SK-N-SH (cell line): ENCODE data around the gene SELPLG. TPM values are rescaled to one million over a fixed set of nuclear protein-coding genes. Genes with fewer than 3 reads are reported as not detected.

Source experiments
- CTCF ChIA-PET: fragments of 300-600, 350-600 bp; formaldehyde crosslinking; extraction: SDS; loops from one replicate; lab custom pipeline; 2021; lab: Yijun Ruan, JAX
- POLR2A ChIA-PET: fragments of 350-600 bp; sonication (Branson Sonifier 250); formaldehyde crosslinking; extraction: SDS; loops from one replicate; lab custom pipeline; 2020; ENCODE audit warnings: antibody characterized with exemption, inconsistent platforms; lab: Yijun Ruan, JAX
- DNase-seq: peaks from one replicate; pipeline ENCODE4 v3.0.0; 2012
- H2AFZ ChIP-seq: fragments of 200-600 bp; sonication (generic); 2 replicates; pipeline ENCODE4 v1.8.1; 2016; ENCODE audit warnings: antibody characterized with exemption, mild to moderate bottlenecking, low read depth
- H3F3A ChIP-seq: fragments of 200-600 bp; sonication (generic); replicated peaks from 2 replicates; pipeline ENCODE3; 2016; ENCODE audit warnings: antibody characterized with exemption, mild to moderate bottlenecking; ENCODE audit not compliant: insufficient read depth
- H3K27ac ChIP-seq, 2 experiments: fragments of 200-500 bp in 1 of 2; fragments of 200-600 bp in 1 of 2; sonication (Bioruptor generic) in 1 of 2; sonication (generic), shearing (Covaris generic) in 1 of 2; 2 replicates each; pipeline versions ENCODE4 v1.5.1 to v1.6.1; 2014 to 2016; ENCODE audit warnings: low read depth in 2 of 2, inconsistent platforms in 1 of 2, low read length in 1 of 2, mild to moderate bottlenecking in 1 of 2, mixed read lengths in 1 of 2
- H3K27me3 ChIP-seq: fragments of 200-600 bp; sonication (generic), shearing (Covaris generic); 2 replicates; pipeline ENCODE4 v1.6.1; 2016; ENCODE audit warnings: mixed run types; ENCODE audit not compliant: insufficient read depth
- H3K36me3 ChIP-seq, 2 experiments: fragments of 200-500 bp in 1 of 2; fragments of 200-600 bp in 1 of 2; sonication (Bioruptor generic) in 1 of 2; sonication (generic) in 1 of 2; replicated peaks in 1 of 2; 2 replicates each; pipeline versions ENCODE3 to v1.5.1; 2014 to 2016; ENCODE audit warnings: low read length in 1 of 2, mild to moderate bottlenecking in 1 of 2; ENCODE audit not compliant: insufficient read depth in 2 of 2, control insufficient read depth in 1 of 2
- H3K4me1 ChIP-seq, 2 experiments: fragments of 200-500 bp in 1 of 2; fragments of 200-600 bp in 1 of 2; sonication (Bioruptor generic) in 1 of 2; sonication (generic), shearing (Covaris generic) in 1 of 2; 2 replicates each; pipeline versions ENCODE4 v1.5.1 to v1.6.1; 2014 to 2016; ENCODE audit warnings: low read depth in 1 of 2, low read length in 1 of 2, mixed run types in 1 of 2; ENCODE audit not compliant: insufficient read depth in 2 of 2, control insufficient read depth in 1 of 2
- H3K4me2 ChIP-seq: fragments of 200-600 bp; sonication (generic), shearing (Covaris generic); 2 replicates; pipeline ENCODE4 v1.6.1; 2017; ENCODE audit warnings: mixed run types
- H3K4me3 ChIP-seq, 2 experiments: fragments of 200-500 bp in 1 of 2; fragments of 200-600 bp in 1 of 2; sonication (Bioruptor generic) in 1 of 2; sonication (generic), shearing (Covaris generic) in 1 of 2; 2 replicates each; pipeline versions ENCODE4 v1.5.1 to v1.8.1; 2014 to 2016; ENCODE audit warnings: low read depth in 2 of 2, inconsistent platforms in 1 of 2, low read length in 1 of 2, mild to moderate bottlenecking in 1 of 2, mixed read lengths in 1 of 2, moderate library complexity in 1 of 2
- H3K79me2 ChIP-seq: fragments of 200-600 bp; sonication (generic); 2 replicates; pipeline ENCODE4 v1.8.1; 2017; ENCODE audit warnings: mild to moderate bottlenecking; ENCODE audit not compliant: insufficient read depth
- H3K9ac ChIP-seq: fragments of 200-600 bp; sonication (generic); 2 replicates; pipeline ENCODE4 v1.6.1; 2017; ENCODE audit warnings: mixed run types
- H3K9me2 ChIP-seq: fragments of 200-600 bp; sonication (generic); 2 replicates; pipeline ENCODE4 v1.6.1; 2017; ENCODE audit warnings: mixed run types
- H3K9me3 ChIP-seq: fragments of 200-600 bp; sonication (generic); 2 replicates; pipeline ENCODE4 v1.6.1; 2017; ENCODE audit warnings: mixed run types, mild to moderate bottlenecking, moderate library complexity
- H4K20me1 ChIP-seq: fragments of 200-600 bp; sonication (generic); 2 replicates; pipeline ENCODE4 v1.6.1; 2017; ENCODE audit warnings: mild to moderate bottlenecking, mixed run types; ENCODE audit not compliant: insufficient read depth
- CHD2 ChIP-seq: fragments of 150-350 bp; IDR thresholded peaks from 2 replicates; pipeline ENCODE4 v1.6.1; 2018; ENCODE audit warnings: low read length; ENCODE audit not compliant: partially characterized antibody
- GABPA ChIP-seq: IDR thresholded peaks from 2 replicates; pipeline ENCODE4 v1.4.0; 2012; ENCODE audit warnings: low read depth, mild to moderate bottlenecking
- GATA2 ChIP-seq: sonication (generic); formaldehyde crosslinking; IDR thresholded peaks from 2 replicates; pipeline ENCODE4 v1.5.0; 2020; ENCODE audit warnings: mild to moderate bottlenecking, missing genetic modification reagents
- JUND ChIP-seq: IDR thresholded peaks from 2 replicates; pipeline ENCODE4 v1.4.0; 2012
- MEF2A ChIP-seq: IDR thresholded peaks from 2 replicates; pipeline ENCODE4 v1.4.0; 2012; ENCODE audit warnings: low read depth, borderline replicate concordance
- NFIC ChIP-seq: IDR thresholded peaks from 2 replicates; pipeline ENCODE4 v1.4.0; 2012; ENCODE audit warnings: borderline replicate concordance
- NRF1 ChIP-seq: IDR thresholded peaks from 2 replicates; pipeline ENCODE4 v1.6.1; 2012; ENCODE audit warnings: low read depth, mild to moderate bottlenecking, low read length
- PBX3 ChIP-seq: IDR thresholded peaks from 2 replicates; pipeline ENCODE4; 2012
- POLR2AphosphoS5 ChIP-seq: IDR thresholded peaks from 2 replicates; pipeline ENCODE4 v1.6.1; 2012; ENCODE audit warnings: low read depth, low read length
- RCOR1 ChIP-seq: fragments of 150-350 bp; IDR thresholded peaks from 2 replicates; pipeline ENCODE4 v1.6.1; 2017; ENCODE audit warnings: antibody characterized with exemption, low read length
- RFX5 ChIP-seq: IDR thresholded peaks from 2 replicates; pipeline ENCODE4 v1.6.1; 2012; ENCODE audit warnings: mild to moderate bottlenecking, improper control_type of control experiment, low read length
- SIN3A ChIP-seq: IDR thresholded peaks from 2 replicates; pipeline ENCODE4 v1.6.1; 2012; ENCODE audit warnings: low read depth, mild to moderate bottlenecking, low read length, moderate library complexity, borderline replicate concordance
- USF1 ChIP-seq: IDR thresholded peaks from 2 replicates; pipeline ENCODE4 v1.4.0; 2012; ENCODE audit warnings: low read depth, borderline replicate concordance
- USF2 ChIP-seq: fragments of 150-350 bp; IDR thresholded peaks from 2 replicates; pipeline ENCODE4 v1.6.1; 2017; ENCODE audit warnings: antibody characterized with exemption, low read length, low read depth, borderline replicate concordance
- YY1 ChIP-seq: IDR thresholded peaks from 2 replicates; pipeline ENCODE4 v1.4.0; 2012; ENCODE audit warnings: low read depth, mild to moderate bottlenecking
- ZBTB33 ChIP-seq: IDR thresholded peaks from 2 replicates; pipeline ENCODE4 v1.4.0; 2012; ENCODE audit warnings: low read depth, borderline replicate concordance
- WGBS: methylation state at CpG from one replicate; pipeline ENCODE4 v1.1.6; 2017; ENCODE audit warnings: low lambda C conversion rate; 5-methylcytosine and 5-hydroxymethylcytosine counted together
- polyA plus RNA-seq, 3 experiments: library from polyadenylated mRNA; depleted of rRNA; stranded (reverse); fragments of >200 nt; gene quantifications; 2 replicates each; pipeline ENCODE4 v1.2.3, GENCODE V29; 2012

The SELPLG gene
- polyA plus RNA-seq, 1 of the 3 experiments (the other 2 are of a cell fraction) = 2.8 TPM

GRCh38 chr12:108604208-108604941, 29.3 kb downstream of the SELPLG start:
- ChIA-PET CTCF (interaction anchor here (1.3 to 7.2 kb wide), 2 partner anchors 13 to 33 kb away, joined by 4 to 63 read pairs; no protein-coding TSS in a partner anchor), POLR2A (interaction anchor here (0.6 kb wide), 1 partner anchor 40 kb away, joined by 4 read pairs; no protein-coding TSS in a partner anchor)
- Histone ChIP-seq H3K4me2 (no peak overlapping the region), H2AFZ (no peak overlapping the region), H3K27me3 (no peaks in the 10 kb centered on the region), H3K79me2 (no peaks in the 10 kb centered on the region), H3K9me3 (no peaks in the 10 kb centered on the region), H3K9ac (no peak overlapping the region), H3K9me2 (no peaks in the 10 kb centered on the region), H3K4me1 (peaks cover under 1 to 11% of the 10 kb centered on the region in 2 experiments; a peak in 2 of 4 replicates), H3K27ac (no peak overlapping the region), H3F3A (peaks cover 4% of the 10 kb centered on the region), H3K36me3 (no peaks in the 10 kb centered on the region), H3K4me3 (no peak overlapping the region), H4K20me1 (no peaks in the 10 kb centered on the region)
- no peak for DNase-seq
- 70% methylated on average over 14 of the region's 14 CpGs for WGBS
- TF ChIP-seq NRF1 (no peak), POLR2AphosphoS5 (no peak), GATA2 (CRISPR knock-in tag) (no peak), GABPA (no peak), YY1 (no peak), JUND (no peak), SIN3A (no peak), ZBTB33 (no peak), PBX3 (no peak), RCOR1 (no peak), NFIC (no peak), CHD2 (no peak), RFX5 (no peak), USF2 (no peak), MEF2A (no peak)

GRCh38 chr12:108603743-108604142, 30.0 kb downstream of the SELPLG start:
- Histone ChIP-seq H3K79me2 (no peaks in the 10 kb centered on the region), H3K9ac (no peak overlapping the region), H3K9me2 (no peaks in the 10 kb centered on the region), H3K4me3 (no peak overlapping the region), H4K20me1 (no peaks in the 10 kb centered on the region), H3F3A (peaks cover 7% of the 10 kb centered on the region), H3K4me1 (peaks cover 0 to 13% of the 10 kb centered on the region in 2 experiments; a peak in 1 of 4 replicates), H3K27ac (no peak overlapping the region), H2AFZ (no peak overlapping the region), H3K4me2 (no peak overlapping the region), H3K27me3 (no peaks in the 10 kb centered on the region), H3K36me3 (no peaks in the 10 kb centered on the region), H3K9me3 (no peaks in the 10 kb centered on the region)
- DNase-seq = no peak
- WGBS = 75% methylated on average over 4 of the region's 4 CpGs
- ChIA-PET CTCF (interaction anchor here (1.3 to 7.2 kb wide), 2 partner anchors 14 to 32 kb away, joined by 4 to 63 read pairs; no protein-coding TSS in a partner anchor), POLR2A (no interaction called here)
- TF ChIP-seq USF1 (no peak), RCOR1 (no peak)
